VCaP (cell line): ENCODE data around the gene CFAP100.

ENCODE experiments used
- H3K27ac ChIP-seq: fragments of 450-650 bp; 2 replicates; pipeline ENCODE4 v1.5.1; 2017
- TF ChIP-seq, protein P1 (sequence below): fragments of 450-650 bp; conservative IDR thresholded peaks from 2 replicates; pipeline ENCODE4 v1.5.1; 2017; ENCODE audit warnings: mild to moderate bottlenecking, moderate library complexity

The CFAP100 gene

DNA sequence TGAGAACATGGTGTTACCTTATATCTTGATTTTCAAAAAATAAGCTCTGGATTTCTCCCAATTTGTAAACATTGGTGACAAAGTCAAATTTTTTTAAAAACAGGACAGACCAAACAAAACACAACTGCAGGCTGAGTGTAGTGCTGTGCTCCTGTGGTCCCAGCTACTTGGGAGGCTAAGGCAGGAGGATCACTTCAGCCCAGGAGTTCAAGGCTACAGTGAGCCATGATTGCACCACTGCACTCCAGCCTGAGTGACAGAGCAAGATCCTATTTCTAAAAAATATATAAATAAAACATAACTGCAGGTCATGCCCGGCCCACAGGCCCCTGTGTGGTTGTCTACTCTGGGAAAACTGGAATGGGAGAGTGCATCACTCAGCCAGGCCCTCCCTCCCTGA is 84.9 kb downstream of the CFAP100 start:
- TF ChIP-seq, protein P1, sequence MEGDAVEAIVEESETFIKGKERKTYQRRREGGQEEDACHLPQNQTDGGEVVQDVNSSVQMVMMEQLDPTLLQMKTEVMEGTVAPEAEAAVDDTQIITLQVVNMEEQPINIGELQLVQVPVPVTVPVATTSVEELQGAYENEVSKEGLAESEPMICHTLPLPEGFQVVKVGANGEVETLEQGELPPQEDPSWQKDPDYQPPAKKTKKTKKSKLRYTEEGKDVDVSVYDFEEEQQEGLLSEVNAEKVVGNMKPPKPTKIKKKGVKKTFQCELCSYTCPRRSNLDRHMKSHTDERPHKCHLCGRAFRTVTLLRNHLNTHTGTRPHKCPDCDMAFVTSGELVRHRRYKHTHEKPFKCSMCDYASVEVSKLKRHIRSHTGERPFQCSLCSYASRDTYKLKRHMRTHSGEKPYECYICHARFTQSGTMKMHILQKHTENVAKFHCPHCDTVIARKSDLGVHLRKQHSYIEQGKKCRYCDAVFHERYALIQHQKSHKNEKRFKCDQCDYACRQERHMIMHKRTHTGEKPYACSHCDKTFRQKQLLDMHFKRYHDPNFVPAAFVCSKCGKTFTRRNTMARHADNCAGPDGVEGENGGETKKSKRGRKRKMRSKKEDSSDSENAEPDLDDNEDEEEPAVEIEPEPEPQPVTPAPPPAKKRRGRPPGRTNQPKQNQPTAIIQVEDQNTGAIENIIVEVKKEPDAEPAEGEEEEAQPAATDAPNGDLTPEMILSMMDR: no peak
- no peak overlapping the region for H3K27ac ChIP-seq

DNA sequence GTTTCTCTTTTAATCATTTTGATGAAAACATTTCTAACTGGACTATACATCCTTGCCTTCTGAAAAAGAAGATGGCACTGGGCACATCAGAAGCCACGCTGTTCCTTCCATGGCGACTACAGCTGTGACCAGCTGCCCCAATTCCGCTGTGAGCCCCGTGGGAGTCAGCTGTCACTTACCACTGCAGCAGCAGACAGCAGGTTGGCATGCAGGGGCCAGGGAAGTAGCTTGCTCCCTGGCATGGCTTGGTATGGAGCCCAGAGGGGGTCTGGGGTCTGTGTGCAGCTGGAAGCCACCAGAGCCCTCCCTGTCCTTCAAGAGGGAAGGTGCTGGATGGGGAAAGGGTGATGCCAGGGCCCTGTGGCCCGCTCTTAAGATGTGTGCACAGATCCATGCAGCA is 85.5 kb downstream of the CFAP100 start:
- H3K27ac ChIP-seq: no peak overlapping the region
- TF ChIP-seq, protein P1: no peak

DNA sequence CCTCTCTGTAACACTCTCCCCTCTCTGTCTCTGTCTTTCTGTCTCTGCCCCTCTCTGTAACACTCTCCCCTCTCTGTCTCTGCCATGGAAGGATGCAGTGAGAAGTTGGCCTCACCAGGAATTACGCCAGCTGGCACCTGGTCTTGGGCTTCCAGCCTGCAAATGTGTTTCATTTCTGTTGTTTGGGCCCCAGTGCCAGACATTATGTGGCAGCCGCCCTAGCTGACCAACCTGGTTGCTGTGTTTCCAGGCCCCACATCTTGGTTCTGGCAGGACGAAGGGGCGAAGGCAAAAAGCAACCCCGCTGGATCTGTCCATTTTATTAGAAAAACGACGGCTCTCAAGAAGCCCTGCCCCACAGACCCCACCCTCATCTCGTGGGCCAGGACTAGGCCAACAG is 86.2 kb downstream of the CFAP100 start:
- TF ChIP-seq, protein P1: no peak
- H3K27ac ChIP-seq: no peak overlapping the region

DNA sequence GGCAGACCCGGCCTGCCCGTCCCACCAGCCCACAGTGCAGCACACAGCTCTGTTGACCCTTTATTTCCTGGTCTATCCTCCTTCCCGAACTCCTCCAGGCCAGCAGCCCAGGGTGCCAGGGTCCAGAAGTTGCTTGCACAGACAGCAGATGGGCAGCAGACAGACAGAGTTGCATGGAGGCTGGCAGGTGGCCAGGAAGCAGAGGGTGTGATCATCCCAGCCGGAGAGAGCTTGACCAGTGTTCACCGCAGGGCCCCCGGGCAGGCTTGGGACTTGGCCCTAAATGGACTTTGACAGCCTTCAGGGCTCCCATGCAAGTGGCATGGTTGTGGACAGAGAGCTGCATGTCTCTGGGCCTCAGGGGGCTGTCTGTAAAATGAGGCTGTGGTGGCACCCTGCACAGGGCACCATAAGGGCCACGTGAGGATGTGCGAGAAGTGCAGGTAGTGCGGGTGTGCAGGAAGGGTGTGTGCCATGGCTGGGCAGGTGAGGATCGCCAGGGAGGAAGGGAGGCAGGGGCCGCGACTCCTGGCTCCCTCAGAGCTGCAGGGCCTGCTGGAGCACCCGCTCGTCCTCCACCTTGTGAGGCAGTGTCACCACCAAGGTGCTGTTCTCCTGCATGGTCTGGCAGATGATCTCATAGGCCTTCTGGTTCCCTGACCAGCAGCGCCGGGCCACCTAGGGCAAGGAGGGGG is 87.2 kb downstream of the CFAP100 start:
- TF ChIP-seq, protein P1: no peak

DNA sequence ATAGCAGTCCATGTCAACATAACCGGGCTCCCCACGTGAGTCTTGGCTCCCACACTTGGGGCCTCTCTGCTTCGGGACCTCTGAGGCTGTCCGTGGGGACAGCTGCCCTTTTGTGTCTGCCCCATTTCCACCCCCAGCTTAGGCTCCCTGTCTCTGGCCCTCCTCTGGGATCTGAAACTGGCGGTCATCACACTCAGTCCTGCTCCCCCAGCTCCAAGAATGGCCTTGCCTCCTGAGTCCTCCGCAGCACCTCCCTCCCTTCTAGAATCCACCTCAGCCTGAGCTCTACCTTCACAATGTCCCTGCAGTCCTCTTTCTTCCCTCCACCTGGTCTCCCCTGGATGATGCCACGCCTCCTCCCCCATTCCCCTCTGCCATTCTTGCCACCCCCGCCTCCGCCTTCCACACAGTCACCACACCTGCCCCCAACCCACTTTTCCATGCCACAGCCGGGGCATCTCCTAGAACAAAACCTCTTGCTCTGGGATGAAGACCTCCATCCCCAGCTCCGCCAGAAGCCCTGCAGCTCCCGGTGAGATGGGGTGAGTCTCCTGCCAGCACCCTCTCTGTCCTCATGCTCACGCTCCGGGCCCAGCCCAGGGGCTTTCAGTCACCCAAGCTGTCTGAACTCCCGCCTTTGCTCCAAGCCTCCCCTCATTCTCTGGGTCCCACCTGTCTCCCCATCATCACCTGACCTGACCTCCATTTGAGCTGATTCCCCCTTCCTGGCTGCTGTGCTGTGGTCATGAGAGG is 88.0 kb downstream of the CFAP100 start:
- no peak overlapping the region for H3K27ac ChIP-seq
- TF ChIP-seq, protein P1: no peak

More for the DNA sequence above, 87.2 kb downstream of the CFAP100 start:
- H3K27ac ChIP-seq: no peak overlapping the region

DNA sequence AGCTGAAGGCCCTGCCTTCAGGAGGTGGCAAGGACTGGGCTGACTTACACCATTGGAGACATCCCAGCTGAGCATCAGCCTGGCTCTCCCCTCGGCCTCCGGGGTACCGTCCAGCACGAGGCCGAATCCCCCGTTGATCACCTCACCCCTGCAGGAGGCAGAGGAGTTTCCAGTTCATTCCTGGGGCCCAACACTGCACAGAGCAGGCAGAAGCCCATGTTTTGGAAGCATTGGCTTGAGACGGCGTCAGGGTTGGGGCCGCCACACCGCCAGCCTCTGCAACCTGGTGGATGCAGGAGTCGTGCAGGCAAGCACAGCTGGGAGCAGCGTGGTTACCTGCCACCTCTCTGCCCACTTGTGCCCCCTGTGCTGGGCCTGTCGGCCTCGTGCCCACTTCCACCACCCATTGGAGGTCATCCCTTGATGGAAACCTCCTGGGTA is 88.6 kb downstream of the CFAP100 start:
- no peak overlapping the region for H3K27ac ChIP-seq
- TF ChIP-seq, protein P1: no peak

DNA sequence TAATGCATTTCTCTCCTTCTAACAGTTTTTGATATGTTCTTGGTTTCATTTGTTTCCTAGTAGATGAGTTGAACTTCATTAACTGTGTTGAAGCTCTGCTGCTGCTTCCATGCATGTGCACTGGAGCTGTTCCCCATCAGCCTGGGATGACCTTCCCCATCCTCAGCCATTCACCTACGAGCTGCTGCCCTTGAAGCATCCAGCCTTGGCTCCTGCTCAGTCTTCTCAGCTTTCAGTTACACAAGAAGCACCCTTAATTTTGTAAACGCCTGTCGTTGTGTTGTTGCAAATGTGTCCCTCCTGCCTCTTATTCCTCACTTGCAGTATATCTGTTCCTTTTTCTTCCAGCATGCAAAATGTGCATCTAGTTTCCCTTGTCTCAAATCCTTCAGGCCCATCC is 89.4 kb downstream of the CFAP100 start:
- no peak overlapping the region for H3K27ac ChIP-seq
- TF ChIP-seq, protein P1: no peak
